ENCODE measurements around the gene LRBA. TPM values are rescaled to one million over a fixed set of nuclear protein-coding genes. Genes with fewer than 3 reads are reported as not detected.

LRBA gene
- total RNA-seq, 1 donor from 2014 or later = 26.4 TPM

DNA sequence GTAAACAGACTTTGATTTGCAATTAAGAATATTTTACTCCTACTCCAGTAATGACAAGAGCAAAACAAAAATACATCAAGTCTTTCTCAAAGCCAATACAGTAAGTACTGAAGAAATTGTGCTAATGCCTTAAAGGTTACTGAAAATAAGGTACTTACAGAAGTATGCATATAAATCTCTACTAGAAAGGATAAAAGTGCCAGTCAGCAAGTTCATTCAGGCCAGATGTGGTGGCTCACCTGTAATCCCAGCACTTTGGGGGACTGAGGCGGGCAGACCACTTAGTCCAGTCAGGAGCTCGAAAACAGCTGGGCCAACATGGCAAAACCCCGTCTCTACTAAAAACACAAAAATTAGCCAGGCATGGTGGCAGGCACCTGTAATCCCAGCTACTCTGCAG, 27.9 kb downstream of the LRBA start:
- Mint-ChIP-seq H3K4me1 (ENCODE audit: low read depth, unreplicated experiment) (no peaks in the 10 kb centered on the region), H3K4me3 (ENCODE audit: unreplicated experiment) (no peak overlapping the region), H3K9me3 (ENCODE audit: unreplicated experiment) (no peaks in the 10 kb centered on the region), H3K36me3 (ENCODE audit: unreplicated experiment) (no peaks in the 10 kb centered on the region), H3K27ac (ENCODE audit: unreplicated experiment) (no peak overlapping the region), H3K27me3 (ENCODE audit: unreplicated experiment) (no peaks in the 10 kb centered on the region)
- TF ChIP-seq, protein P1, sequence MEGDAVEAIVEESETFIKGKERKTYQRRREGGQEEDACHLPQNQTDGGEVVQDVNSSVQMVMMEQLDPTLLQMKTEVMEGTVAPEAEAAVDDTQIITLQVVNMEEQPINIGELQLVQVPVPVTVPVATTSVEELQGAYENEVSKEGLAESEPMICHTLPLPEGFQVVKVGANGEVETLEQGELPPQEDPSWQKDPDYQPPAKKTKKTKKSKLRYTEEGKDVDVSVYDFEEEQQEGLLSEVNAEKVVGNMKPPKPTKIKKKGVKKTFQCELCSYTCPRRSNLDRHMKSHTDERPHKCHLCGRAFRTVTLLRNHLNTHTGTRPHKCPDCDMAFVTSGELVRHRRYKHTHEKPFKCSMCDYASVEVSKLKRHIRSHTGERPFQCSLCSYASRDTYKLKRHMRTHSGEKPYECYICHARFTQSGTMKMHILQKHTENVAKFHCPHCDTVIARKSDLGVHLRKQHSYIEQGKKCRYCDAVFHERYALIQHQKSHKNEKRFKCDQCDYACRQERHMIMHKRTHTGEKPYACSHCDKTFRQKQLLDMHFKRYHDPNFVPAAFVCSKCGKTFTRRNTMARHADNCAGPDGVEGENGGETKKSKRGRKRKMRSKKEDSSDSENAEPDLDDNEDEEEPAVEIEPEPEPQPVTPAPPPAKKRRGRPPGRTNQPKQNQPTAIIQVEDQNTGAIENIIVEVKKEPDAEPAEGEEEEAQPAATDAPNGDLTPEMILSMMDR (IDR thresholded peaks at IDR 0.05; ENCODE audit: partially characterized antibody, unreplicated experiment) = no peak
- DNase-seq = no peak

DNA sequence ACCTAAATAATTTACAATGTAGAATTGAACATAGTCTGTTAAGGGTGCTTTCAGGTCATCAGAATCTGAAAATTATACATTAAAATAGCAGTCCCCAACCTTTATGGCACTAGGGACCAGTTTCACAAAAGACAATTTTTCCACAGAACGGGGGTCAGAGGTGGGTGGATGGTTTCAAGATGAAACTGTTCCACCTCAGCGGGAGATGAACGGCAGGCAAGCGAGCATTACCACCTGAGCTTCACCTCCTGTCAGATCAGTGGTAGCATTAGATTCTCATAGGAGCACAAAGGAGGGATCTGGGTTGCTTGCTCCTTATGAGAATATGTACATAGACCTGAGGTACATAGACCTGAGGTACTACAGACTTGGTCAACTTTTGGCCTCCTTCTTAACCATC, 29.0 kb downstream of the LRBA start:
- no peak for DNase-seq
- no peaks in the 10 kb centered on the region for H3K36me3 Mint-ChIP-seq (ENCODE audit: unreplicated experiment)
- TF ChIP-seq, protein P1 (IDR thresholded peaks at IDR 0.05; ENCODE audit: partially characterized antibody, unreplicated experiment) = no peak
- no peak overlapping the region for H3K27ac Mint-ChIP-seq (ENCODE audit: unreplicated experiment)
- no peaks in the 10 kb centered on the region for H3K4me1 Mint-ChIP-seq (ENCODE audit: low read depth, unreplicated experiment)
- H3K27me3 Mint-ChIP-seq (ENCODE audit: unreplicated experiment) = no peaks in the 10 kb centered on the region
- no peak overlapping the region for H3K4me3 Mint-ChIP-seq (ENCODE audit: unreplicated experiment)
- no peaks in the 10 kb centered on the region for H3K9me3 Mint-ChIP-seq (ENCODE audit: unreplicated experiment)

DNA sequence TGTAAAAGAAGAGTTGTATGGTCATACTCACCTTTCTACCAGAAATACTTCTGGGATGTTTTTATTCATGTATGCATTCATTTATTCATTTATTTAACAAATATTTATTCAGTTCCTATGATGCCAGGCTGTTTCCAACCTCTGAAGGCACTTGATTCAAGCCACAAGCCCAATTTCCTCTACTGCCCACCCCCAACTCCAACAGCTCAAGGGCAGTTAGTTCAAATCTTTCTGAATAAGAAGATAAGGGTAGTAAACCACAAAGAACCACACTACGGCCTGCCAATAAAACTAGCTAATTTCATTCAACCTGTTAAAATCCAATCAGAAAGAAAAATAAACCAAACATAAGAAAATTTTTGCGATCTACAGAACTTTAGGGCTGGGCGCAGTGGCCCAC, 31.2 kb downstream of the LRBA start:
- TF ChIP-seq, protein P1 (IDR thresholded peaks at IDR 0.05; ENCODE audit: partially characterized antibody, unreplicated experiment) = no peak
- H3K36me3 Mint-ChIP-seq (ENCODE audit: unreplicated experiment) = peaks cover 2% of the 10 kb centered on the region
- peaks cover under 1% of the 10 kb centered on the region for H3K9me3 Mint-ChIP-seq (ENCODE audit: unreplicated experiment)
- H3K27me3 Mint-ChIP-seq (ENCODE audit: unreplicated experiment) = no peaks in the 10 kb centered on the region
- DNase-seq = no peak
- H3K4me3 Mint-ChIP-seq (ENCODE audit: unreplicated experiment) = no peak overlapping the region
- H3K4me1 Mint-ChIP-seq (ENCODE audit: low read depth, unreplicated experiment) = no peaks in the 10 kb centered on the region
- no peak overlapping the region for H3K27ac Mint-ChIP-seq (ENCODE audit: unreplicated experiment)

DNA sequence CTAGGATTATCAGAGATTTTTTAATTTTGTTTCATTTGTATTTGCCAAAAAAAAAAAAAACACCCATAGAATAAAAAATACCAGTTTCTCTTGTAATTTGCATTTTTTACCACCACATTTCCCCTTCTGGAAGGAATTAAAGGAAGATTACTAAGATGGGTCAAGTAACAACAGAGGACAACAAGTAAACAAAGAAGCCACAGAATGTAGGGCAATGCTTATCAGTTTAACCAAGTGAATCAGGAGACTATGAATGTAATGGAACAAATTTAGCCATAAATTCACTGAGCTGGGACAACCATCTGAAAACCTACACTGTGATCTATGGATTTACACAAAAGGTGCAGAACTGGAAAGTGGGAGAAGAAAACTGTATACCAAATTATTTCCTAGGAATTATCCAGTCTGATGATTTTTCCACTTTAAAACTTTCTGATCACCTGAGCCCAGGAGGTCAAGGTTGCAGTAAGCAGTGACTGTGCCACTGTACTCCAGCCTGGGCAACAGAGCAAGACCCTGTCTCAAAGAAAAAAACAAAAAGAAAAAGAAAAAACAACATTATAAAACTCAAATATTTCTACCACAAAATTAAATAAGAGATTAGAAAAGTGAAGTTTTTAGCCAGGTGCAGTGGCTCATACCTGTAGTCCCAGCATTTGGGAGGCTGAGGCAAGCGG, 32.4 kb downstream of the LRBA start:
- no peak overlapping the region for H3K27ac Mint-ChIP-seq (ENCODE audit: unreplicated experiment)
- peaks cover 3% of the 10 kb centered on the region for H3K9me3 Mint-ChIP-seq (ENCODE audit: unreplicated experiment)
- TF ChIP-seq, protein P1 (IDR thresholded peaks at IDR 0.05; ENCODE audit: partially characterized antibody, unreplicated experiment) = no peak
- no peaks in the 10 kb centered on the region for H3K4me1 Mint-ChIP-seq (ENCODE audit: low read depth, unreplicated experiment)
- H3K4me3 Mint-ChIP-seq (ENCODE audit: unreplicated experiment) = no peak overlapping the region
- DNase-seq = no peak
- no peaks in the 10 kb centered on the region for H3K27me3 Mint-ChIP-seq (ENCODE audit: unreplicated experiment)
- peaks cover 7% of the 10 kb centered on the region for H3K36me3 Mint-ChIP-seq (ENCODE audit: unreplicated experiment)

DNA sequence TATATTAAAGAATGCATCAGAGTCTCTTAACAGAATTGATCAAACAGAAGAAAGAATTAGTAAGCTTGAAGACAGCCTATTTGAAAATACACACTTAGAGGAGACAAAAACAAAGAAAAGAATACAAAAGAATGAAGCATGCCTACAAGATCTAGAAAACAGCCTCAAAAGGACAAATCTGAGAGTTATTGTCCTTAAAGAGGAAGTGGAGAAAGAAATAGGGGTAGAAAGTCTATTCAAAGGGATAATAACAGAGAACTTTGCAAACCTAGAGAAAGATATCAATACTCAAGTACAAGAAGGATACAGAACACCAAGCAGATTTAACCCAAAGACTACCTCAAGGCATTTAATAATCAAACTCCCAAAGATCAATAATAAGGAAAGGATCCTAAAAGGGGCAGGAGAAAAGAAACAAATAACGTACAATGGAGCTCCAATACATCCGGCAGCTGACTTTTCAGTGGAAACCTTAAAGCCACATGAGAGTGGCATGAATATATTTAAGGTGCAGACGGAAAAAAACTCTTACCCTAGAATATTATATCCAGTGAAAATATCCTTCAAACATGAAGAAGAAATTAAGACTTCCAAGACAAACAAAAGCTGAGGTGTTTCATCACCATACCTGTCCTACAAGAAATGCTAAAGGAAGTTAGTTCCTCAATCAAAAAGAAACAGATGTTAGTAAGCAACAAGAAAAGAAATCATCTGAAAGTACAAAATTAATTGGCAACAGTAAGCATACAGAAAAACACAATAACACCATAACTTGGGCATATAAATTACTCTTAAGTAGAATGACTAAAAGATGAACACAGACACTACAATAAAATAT, 36.1 kb downstream of the LRBA start:
- Mint-ChIP-seq H3K27ac (ENCODE audit: unreplicated experiment) (no peak overlapping the region), H3K4me3 (ENCODE audit: unreplicated experiment) (no peak overlapping the region), H3K36me3 (ENCODE audit: unreplicated experiment) (peaks cover 7% of the 10 kb centered on the region), H3K27me3 (ENCODE audit: unreplicated experiment) (no peaks in the 10 kb centered on the region), H3K4me1 (ENCODE audit: low read depth, unreplicated experiment) (no peaks in the 10 kb centered on the region), H3K9me3 (ENCODE audit: unreplicated experiment) (peaks cover 3% of the 10 kb centered on the region)
- DNase-seq = no peak
- TF ChIP-seq, protein P1 (IDR thresholded peaks at IDR 0.05; ENCODE audit: partially characterized antibody, unreplicated experiment) = no peak

Data from glutamatergic neuron (in vitro differentiated cells).